Activated T-cell treated with anti-CD3 and anti-CD28 coated beads, Interleukin-2, amount 50 U/mL, for 72 hours (primary cell): ENCODE measurements around the gene MED31. TPM values are rescaled to one million over a fixed set of nuclear protein-coding genes. Genes with fewer than 3 reads are reported as not detected.
"Not testable (repeated sequence)": the region's sequence is repeated elsewhere in the genome, so short reads cannot be mapped to it uniquely, and the experiment has no call there.

Source experiments
- ATAC-seq, 2 donors: fragments of 150-1000 bp; cut with Tn5 transposase; replicated peaks in 1 of 2; 2 replicates each; pipeline ENCODE4 v1.10.0; 2021; ENCODE audit warnings: moderate library complexity in 2 of 2, mild to moderate bottlenecking in 1 of 2
- DNase-seq, 2 donors: peaks; one replicate each; pipeline ENCODE4 v3.0.0; 2021 to 2022; ENCODE audit warnings: mixed read lengths in 1 of 2
- H3K27ac Mint-ChIP-seq: one replicate; pipeline ENCODE4 v1.8.0; 2022; ENCODE audit warnings: mild to moderate bottlenecking, moderate library complexity, mixed read lengths
- H3K27me3 Mint-ChIP-seq: one replicate; pipeline ENCODE4 v1.8.0; 2022; ENCODE audit warnings: low read depth, mixed read lengths
- H3K36me3 Mint-ChIP-seq, 2 donors: one replicate each; pipeline ENCODE4 v1.8.0; 2022; ENCODE audit warnings: mixed read lengths in 2 of 2, mild to moderate bottlenecking in 1 of 2; ENCODE audit not compliant: insufficient read depth in 2 of 2
- H3K4me1 Mint-ChIP-seq: one replicate; pipeline ENCODE4 v1.8.0; 2022; ENCODE audit warnings: low read depth, mixed read lengths
- H3K4me3 Mint-ChIP-seq, 2 donors: one replicate each; pipeline ENCODE4 v1.8.0; 2022; ENCODE audit warnings: mild to moderate bottlenecking in 2 of 2, mixed read lengths in 2 of 2, moderate library complexity in 2 of 2
- H3K9me3 Mint-ChIP-seq, 2 donors: one replicate each; pipeline ENCODE4 v1.8.0; 2022; ENCODE audit warnings: mixed read lengths in 2 of 2
- total RNA-seq, 2 donors: library from RNA; stranded (reverse); gene quantifications; one replicate each; pipeline ENCODE4 v1.2.3, GENCODE V29; 2022

Gene MED31
- total RNA-seq, 2 donors from 2014 or later = 7.3 to 8.8 TPM

DNA sequence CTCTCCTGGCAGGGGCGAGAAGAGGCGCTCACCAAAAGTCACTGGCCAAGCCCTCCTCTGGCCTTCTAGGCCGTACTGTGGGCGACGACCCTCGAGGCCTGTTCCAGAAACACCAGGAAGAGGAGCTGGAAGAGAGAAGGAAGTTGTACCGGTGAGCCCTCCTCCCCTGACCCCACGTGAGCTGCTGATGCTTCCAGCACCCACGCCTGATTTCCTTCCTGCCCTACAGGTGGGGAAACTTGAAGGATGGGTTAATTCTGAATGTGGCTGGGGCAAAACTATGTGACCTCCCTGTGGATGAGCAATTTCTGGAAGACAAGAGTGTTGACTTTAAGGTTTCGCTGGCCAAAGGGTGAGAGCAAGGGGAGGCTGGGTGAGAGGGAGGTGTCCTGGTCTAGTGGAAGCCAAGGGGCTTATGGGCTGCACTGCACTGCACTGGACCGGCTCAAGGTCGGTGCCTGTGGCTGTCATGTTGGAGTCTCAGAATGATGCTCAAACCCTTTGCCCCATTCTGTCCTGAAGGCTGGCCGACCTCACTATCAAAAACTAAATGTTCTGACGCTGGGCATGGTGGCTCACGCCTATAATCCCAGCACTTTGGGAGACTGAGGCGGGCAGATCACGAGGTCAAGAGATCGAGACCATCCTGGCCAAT is 6.4 kb upstream of the MED31 start:
- Mint-ChIP-seq H3K9me3 (no peaks in the 10 kb centered on the region), H3K4me1 (peaks cover 52% of the 10 kb centered on the region), H3K36me3 (peaks cover 2 to 6% of the 10 kb centered on the region in 2 donors), H3K4me3 (peak overlapping the region; percentile 80 to 92), H3K27me3 (no peaks in the 10 kb centered on the region), H3K27ac (peak overlapping the region; percentile 47)
- no peak for ATAC-seq
- DNase-seq = no peak

DNA sequence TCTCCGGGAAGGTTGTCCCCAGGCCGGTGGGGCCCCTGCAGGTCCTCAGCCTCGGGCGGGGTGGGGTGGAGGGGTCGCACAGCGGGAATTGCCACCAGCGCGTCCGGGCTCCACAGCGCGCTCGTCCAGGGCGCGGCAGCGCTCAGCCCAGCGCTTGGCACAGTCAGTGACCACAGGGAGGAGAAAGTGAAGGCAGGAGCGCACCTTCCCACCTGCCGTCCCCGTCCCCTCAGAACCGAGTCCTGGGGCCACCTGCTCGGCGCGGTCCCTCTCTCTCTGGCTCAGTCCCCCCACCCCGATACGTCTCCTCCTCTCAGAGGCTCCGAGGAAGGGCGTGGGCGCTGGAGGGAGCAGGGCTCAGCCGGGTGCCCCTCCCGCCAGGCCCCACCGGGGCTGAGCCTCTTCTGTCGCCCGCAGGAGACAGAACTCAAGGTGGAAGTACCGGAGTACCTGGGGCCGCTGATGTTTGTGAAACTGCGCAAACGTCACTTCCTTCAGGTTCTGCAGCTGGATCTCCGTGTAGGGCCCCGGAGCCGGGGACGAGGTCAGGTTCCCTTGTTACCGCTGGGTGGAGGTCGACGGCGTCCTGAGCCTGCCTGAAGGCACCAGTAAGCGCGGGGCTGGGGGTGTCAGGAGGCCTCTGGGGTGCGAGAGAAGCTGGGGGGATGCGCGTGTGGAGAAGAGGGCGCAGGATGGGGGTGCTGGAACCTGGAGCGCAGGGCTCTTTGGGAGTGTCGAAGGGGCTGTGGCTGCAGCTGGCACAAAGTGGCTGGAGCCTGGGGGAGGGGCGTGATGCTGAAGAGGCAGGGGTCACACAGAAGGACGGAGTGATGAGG is 5.6 kb upstream of the MED31 start:
- H3K9me3 Mint-ChIP-seq, H3K36me3 Mint-ChIP-seq, H3K27me3 Mint-ChIP-seq: not testable (repeated sequence)
- peak overlapping the region; percentile 47 for H3K27ac Mint-ChIP-seq
- H3K4me3 Mint-ChIP-seq = peak overlapping the region; percentile 80 to 92
- ATAC-seq (peak; percentile 86 to 87), DNase-seq (peak; percentile 64 to 67)
- H3K4me1 Mint-ChIP-seq = peaks cover 58% of the 10 kb centered on the region

- not testable (repeated sequence) for H3K27me3 Mint-ChIP-seq, H3K36me3 Mint-ChIP-seq, H3K9me3 Mint-ChIP-seq, ATAC-seq, DNase-seq
- Mint-ChIP-seq H3K4me3 (peak overlapping the region; percentile 87 to 89), H3K4me1 (peaks cover 50% of the 10 kb centered on the region), H3K27ac (peak overlapping the region; percentile 36)
These were observed 4.4 kb upstream of the MED31 start for GRCh38 chr17:6655732-6656361.

DNA sequence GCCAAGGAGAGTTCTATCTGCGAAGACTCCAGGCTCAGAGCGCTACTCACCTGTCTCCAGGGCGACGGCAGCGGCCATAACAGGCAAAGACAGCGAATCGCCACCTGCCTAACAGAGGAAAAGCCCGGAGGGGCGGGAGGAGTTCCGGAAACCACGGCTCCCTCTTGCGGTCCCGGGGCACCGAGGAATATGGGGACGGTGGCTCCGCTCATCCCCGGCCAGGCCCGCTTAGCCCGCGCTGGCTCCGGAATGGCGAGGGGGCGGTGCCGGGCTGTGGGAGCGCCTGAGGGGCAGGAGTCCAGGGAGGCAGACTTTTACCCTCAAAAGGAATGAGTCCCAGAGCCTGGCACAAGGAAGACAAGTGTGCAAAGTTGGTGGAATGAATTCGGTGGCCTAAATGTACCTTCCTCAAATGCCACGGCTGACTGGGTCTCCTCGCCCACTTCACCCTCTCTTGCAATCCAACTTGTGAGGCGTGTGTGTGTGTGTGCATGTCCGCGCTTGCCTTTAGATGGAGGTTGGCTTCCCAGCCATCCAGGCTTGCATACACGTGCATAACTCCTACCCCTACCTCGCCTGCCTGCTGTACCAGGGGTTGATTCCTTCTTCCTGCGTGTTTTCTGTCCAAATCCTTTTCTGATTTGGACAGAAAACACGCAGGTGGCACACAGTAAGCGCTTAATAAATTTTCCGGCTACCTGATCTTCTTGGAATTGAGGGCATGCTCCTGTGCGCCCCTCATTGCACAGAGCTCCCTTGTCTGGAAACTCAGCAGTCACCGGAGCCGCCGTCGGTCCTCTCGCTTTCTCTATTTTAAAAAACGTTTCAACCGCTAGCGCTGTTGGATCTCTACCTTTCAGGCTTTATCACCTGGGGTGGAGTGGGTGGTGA is 3.7 kb upstream of the MED31 start:
- Mint-ChIP-seq H3K36me3 (peaks cover 2 to 3% of the 10 kb centered on the region in 2 donors), H3K9me3 (no peaks in the 10 kb centered on the region), H3K4me3 (peak overlapping the region in 1 of 2 donors; percentile 62), H3K27me3 (no peaks in the 10 kb centered on the region), H3K4me1 (peaks cover 47% of the 10 kb centered on the region), H3K27ac (no peak overlapping the region)
- DNase-seq = no peak
- ATAC-seq = no peak

DNA sequence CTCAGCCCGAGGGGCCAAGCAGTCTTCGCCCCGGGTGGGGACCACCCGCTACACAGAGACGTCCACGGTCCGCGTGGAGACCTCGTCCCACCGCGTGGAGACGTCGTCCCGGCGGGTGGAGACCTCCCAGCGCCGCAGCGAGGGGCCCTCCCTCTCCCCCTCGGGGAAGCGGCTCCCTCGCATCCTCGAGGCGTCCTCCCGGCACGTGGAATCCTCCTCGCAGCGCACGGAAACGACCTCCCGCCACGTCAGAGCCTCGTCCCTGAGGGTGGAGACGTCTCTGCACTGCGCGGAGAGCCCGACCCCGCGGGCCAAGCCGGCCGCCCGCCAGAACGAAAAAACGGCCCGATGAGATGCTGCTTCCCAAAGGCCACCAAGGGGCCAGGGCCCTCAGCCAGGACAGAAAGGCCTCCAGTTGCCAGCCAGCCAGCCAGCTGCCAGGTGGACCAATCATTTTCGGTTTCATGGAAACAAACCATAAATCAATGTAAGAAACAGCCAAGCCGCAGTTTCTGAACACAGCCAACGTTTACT is 581 bp upstream of the MED31 start:
- Mint-ChIP-seq H3K9me3 (no peaks in the 10 kb centered on the region), H3K27me3 (no peaks in the 10 kb centered on the region), H3K36me3 (peaks cover 3 to 4% of the 10 kb centered on the region in 2 donors), H3K4me3 (peak overlapping the region; percentile 86 to 92), H3K27ac (peak overlapping the region; percentile 14), H3K4me1 (peaks cover 62% of the 10 kb centered on the region)
- ATAC-seq = peak; percentile 14 to 26
- DNase-seq = peak; percentile 47 to 53

- peak overlapping the region; percentile 61 for H3K27ac Mint-ChIP-seq
- no peaks in the 10 kb centered on the region for H3K27me3 Mint-ChIP-seq
- no peaks in the 10 kb centered on the region for H3K9me3 Mint-ChIP-seq
- H3K4me1 Mint-ChIP-seq = peaks cover 71% of the 10 kb centered on the region
- no peak for DNase-seq
- H3K36me3 Mint-ChIP-seq = peaks cover 3 to 7% of the 10 kb centered on the region in 2 donors
- no peak for ATAC-seq
- peak overlapping the region in 1 of 2 donors; percentile 21 for H3K4me3 Mint-ChIP-seq
These were observed 3.2 kb downstream of the MED31 start for GRCh38 chr17:6648181-6648580.

DNA sequence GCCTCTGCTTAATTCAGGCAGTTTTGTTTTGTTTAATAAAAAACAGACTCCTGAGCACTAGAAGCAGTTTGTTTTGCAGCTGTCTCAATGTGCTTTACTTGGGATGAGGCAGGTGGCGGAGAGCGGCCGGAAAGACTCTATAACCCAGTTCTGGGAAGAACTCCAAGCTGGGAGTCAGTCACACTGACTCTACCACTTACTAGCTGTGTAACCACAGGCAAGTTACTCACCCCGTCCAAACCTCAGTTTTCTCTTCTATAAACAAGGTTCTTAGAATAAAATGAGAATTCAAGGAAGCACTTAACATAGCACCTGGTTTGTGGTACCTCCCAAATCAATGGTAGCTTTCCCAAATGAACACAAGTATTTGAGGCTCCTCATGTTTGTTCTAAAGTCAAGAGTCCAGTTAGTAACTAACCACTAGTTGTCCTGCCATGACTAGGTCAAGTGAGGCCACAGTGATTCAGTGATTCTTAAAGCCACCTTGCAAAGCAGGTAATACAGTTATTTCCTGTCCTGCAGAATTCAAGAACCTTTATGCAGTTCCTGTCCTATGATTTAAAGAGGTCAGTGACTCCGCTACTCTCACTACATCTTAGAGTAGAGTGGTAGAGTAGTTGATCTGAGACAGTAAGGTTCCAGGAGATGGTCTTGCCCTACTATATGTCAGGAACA is 7.8 kb downstream of the MED31 start:
- Mint-ChIP-seq H3K27me3 (no peaks in the 10 kb centered on the region), H3K36me3 (peaks cover 3 to 7% of the 10 kb centered on the region in 2 donors), H3K4me3 (peak overlapping the region; percentile 90 to 93), H3K9me3 (no peaks in the 10 kb centered on the region), H3K4me1 (peaks cover 71% of the 10 kb centered on the region), H3K27ac (peak overlapping the region; percentile 80)
- ATAC-seq = peak in 1 of 2 donors; percentile 18
- no peak for DNase-seq

DNA sequence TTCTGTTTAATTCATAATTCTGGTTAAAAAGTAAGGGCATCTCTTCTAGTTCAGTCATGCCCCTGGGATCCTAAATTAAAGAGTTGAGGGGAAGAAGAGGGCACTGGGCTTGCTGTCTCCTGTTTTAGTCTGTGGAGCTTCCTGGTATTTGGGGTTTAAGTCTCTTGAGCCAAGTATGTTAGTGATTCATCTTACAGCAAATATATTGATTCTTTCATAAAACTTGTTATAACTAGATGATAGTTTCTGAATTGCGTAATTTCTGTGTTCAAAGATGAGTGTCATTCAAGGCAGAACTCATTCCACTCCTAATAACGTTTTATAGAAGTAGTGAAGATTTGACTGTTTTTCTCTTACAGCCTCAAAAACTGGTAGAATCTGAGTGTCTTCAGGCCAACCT is 8.8 kb downstream of the MED31 start:
- H3K36me3 Mint-ChIP-seq = peaks cover 0 to 7% of the 10 kb centered on the region in 2 donors
- ATAC-seq = peak in 1 of 2 donors; percentile 24
- H3K4me3 Mint-ChIP-seq = peak overlapping the region; percentile 90 to 93
- no peaks in the 10 kb centered on the region for H3K27me3 Mint-ChIP-seq
- H3K9me3 Mint-ChIP-seq = no peaks in the 10 kb centered on the region
- DNase-seq = no peak
- H3K4me1 Mint-ChIP-seq = peaks cover 69% of the 10 kb centered on the region
- H3K27ac Mint-ChIP-seq = peak overlapping the region; percentile 80

GRCh38 chr17:6641247-6641863 is 10.1 kb downstream of the MED31 start:
- DNase-seq = no peak
- ATAC-seq = no peak
- H3K4me3 Mint-ChIP-seq = peak overlapping the region; percentile 90 to 93
- peaks cover 59% of the 10 kb centered on the region for H3K4me1 Mint-ChIP-seq
- H3K27ac Mint-ChIP-seq = peak overlapping the region; percentile 80
- peaks cover 0 to 7% of the 10 kb centered on the region in 2 donors for H3K36me3 Mint-ChIP-seq
- H3K9me3 Mint-ChIP-seq = no peaks in the 10 kb centered on the region
- no peaks in the 10 kb centered on the region for H3K27me3 Mint-ChIP-seq

DNA sequence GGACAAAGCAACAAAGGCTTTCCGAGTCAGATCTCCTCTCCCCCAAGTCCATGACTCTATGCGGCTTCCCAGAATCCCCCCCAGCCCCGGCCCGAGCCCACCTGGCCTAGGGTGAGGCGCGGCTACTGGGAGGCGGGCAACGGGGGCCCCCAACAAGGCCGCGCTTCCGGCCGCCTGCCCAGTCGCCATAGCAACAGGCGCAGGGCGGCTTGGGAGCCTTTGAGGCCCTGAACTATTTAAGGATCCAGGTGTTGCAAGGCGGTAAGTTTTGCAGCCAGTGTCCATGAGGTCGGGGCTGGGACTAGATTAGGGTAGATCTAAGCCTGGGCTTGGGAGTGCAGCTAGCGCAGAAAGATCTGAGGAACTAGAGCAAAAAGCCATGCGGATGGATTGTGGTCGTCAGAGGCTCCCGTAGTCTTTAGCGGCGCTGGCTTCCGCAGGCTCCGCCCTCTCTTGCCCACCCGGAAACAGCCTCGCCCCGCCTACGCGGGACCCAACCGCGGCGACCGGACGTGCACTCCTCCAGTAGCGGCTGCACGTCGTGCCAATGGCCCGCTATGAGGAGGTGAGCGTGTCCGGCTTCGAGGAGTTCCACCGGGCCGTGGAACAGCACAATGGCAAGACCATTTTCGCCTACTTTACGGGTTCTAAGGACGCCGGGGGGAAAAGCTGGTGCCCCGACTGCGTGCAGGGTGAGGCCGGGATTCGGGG is 10.7 kb downstream of the MED31 start, which contains the start of the genes KIAA0753 and TXNDC17:
Gene KIAA0753 (minus strand): TSS at position 176 of the 711 bp plus-strand sequence. CDS start 5,608 bp downstream, outside the sequence.
Gene TXNDC17 (plus strand): TSS at position 525 of the 711 bp plus-strand sequence. CDS start 23 bp downstream, at position 548.
- Mint-ChIP-seq H3K9me3 (no peaks in the 10 kb centered on the region), H3K36me3 (peaks cover 0 to 7% of the 10 kb centered on the region in 2 donors), H3K27ac (peak within 1 kb of the TSS; percentile 80), H3K27me3 (no peaks in the 10 kb centered on the region), H3K4me3 (peak within 1 kb of the TSS; percentile 90 to 93), H3K4me1 (peaks cover 59% of the 10 kb centered on the region)
- ATAC-seq (peak; percentile 87 to 91), DNase-seq (peak; percentile 97 to 98)
